RCC 7860 (cell line): Measurements from ENCODE around the gene GRAMD1B.
"Not testable (repeated sequence)": the region's sequence is repeated elsewhere in the genome, so short reads cannot be mapped to it uniquely, and the experiment has no call there.

ENCODE experiments used
- DNase-seq: peaks from one replicate; pipeline ENCODE4 v3.0.0-alpha.2; 2015; ENCODE audit warnings: low spot score
- FAIRE-seq: peaks from 2 replicates; lab custom pipeline; 2012; peaks lifted over from hg19 to GRCh38; lab: Jason Lieb, UNC

The GRAMD1B gene

DNA sequence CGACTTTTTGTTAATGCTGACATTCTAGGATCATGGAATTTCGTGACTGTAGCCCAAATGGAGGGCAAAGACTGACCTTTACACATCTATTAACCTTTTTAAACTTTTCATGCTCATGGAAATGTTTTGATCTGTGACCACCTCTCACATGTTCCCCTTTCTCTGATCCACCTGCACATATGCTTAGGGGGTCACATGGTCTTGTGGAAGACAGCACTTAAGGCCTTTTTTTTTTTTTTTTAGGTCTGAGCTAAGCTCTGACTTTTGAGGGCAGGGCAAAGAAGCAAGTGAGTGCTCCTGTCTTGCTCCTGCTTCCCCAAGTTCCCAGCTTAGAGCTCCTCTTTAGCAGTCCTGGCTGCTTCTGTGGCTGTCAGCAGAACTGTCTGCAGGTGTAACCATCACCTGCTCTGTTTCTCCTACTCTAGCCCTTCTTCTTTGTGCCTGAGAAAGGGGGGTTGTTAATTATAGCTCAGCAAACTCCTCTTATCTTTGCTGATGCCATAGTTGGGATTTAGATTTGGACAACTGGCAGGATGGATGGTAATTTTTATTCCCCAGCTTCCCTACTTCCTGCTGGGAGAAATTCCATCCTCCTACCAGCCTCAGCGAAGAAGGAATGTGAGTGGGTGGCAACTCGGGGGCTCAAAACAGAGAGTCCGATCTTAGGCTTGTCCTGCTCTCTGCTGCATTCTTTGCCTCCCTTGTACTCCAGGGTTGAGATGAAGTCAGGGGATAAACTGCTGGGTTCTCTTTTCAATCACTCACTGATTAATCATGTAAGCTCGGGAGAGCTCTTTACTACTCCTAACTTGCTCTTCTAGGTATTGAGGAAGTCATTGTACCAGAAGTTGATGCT is 64.4 kb downstream of the GRAMD1B start:
- FAIRE-seq, result no peak
- no peak for DNase-seq

DNA sequence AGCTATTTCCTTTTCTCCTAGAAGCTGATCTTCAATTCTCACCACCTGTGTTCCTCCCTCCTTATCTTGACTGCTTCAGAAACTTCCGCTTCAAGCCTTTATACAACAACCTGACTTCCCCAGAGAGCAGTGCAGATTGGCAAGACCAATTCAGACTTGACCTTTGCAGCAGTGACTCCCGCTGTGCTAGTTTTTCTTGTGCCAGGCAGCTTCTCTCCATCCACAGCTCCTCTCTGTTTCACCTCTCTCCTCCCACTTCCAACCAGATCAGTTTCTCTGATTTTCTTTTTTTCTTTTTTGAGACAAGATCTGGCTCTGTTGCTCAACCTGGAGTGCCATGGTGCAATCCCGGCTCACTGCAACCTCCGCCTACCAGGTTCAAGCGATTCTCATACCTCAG is 74.3 kb downstream of the GRAMD1B start:
- DNase-seq (no peak), FAIRE-seq (no peak)

DNA sequence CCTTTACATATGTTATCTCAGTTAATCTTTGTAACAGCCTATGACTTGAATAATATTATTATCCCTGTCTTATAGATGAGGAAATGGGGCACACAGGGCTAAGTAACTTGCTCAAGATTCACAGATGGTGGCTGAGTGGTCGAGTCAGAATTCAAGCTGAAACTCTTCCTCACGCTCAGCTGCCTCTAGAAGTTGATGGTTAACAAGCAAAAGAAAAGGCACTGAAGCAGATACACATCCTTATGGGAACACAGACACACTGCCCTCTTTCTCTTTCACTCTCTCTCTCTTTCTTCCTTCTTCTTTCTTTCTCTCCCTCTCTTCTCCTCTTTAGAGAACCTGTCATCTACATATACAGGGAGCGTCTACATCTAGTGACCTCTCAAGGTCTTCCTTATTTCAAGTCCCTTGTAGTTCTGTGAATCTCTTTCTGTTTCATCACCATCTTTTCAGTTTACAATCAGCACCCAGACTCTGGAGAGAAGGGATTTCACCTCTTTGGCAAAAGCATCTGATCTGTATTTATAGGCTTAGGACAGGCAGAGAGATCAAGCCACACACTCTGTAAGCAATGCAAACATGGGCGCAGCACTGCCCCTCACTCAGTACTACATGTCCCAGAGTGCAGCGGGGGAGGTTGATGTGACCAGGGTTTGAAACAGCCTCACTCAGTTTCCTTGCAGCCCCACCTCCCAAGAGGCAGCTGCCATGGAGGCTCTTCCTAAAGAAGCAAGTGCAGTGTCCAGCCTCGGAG is 75.7 kb downstream of the GRAMD1B start:
- FAIRE-seq, result no peak
- DNase-seq, result no peak

DNA sequence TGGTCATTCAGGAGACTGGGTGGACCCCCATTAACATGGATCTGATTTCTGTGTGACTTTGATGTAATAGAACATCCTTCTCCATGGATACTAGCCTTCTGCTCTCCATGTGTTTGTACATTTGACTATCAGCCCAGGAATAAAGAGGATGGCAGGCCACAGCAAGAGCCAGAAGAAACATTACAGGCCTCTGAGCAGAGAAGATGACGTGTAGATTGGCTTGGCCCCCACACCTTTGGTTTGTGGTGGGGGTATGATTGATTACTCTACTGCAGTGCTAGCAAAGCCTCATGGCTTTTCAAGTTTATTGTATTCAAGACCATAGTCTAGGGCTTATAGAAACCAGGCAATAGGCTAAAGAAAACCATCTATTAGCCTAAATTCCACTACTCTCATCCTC is 77.0 kb downstream of the GRAMD1B start:
- DNase-seq, result no peak
- FAIRE-seq, result no peak

- DNase-seq, result no peak
- no peak for FAIRE-seq
These were observed 79.9 kb downstream of the GRAMD1B start for GRCh38 chr11:123509737-123510578.

DNA sequence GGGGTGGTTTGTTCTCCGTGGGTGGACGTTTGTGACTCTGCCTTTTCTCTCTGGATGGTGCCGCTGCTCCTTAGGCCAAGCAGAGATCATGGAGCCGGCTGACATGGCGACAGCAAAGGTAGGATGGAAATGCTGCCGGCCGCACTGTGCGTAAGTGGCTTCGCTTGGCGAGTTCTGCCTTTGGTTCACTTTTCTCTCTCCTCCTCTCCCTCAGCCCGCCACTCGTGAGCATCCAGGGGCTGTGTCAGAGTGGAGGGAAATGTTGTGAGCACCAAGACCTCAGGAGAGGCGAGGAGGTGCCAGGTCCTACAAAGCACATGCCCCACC is 80.5 kb downstream of the GRAMD1B start:
- FAIRE-seq (no peak), DNase-seq (no peak)

DNA sequence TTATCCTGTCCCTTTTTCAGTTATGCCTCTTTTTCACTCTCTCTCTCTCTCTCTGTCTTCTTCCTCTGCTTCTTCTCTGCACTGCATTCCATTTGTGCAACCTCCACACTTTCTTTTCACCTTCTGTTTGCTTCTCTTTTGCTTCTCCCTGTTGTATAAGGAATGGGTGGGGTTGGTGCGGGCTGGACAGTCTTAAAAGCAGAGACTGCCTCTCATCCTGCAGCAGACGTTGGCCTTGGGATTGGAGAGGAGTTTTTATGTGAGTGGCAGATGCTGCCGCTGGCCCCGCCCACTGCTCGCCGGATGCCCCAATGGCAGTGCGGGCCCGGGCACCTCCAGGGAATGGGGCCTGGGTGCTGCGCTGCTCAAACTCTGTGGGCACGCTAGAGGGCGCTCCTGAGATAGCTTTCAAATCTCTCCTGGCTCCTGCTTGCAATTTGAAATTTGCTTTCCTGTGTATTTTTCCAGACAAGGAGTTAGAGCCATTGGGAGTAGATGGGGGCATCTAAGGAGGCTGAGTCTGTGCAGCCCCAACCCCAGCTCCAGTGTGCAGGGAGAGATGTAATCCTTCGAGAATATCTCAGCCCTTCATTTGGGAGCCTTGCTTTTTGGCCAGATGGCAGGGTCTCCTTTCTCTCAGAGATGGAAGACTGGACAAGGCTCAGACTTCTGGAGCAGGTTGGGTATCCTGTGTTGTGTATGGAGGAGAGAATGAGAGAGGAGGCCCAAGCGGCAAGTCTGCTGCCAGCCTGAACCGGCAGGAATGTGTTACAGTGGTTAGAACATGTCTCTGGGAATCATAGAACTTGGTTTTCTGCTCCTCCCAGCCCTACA is 81.2 kb downstream of the GRAMD1B start:
- FAIRE-seq (peak; percentile 38), DNase-seq (peak; percentile 55)

GRCh38 chr11:123513309-123513708 is 83.2 kb downstream of the GRAMD1B start:
- FAIRE-seq, DNase-seq: not testable (repeated sequence)

DNA sequence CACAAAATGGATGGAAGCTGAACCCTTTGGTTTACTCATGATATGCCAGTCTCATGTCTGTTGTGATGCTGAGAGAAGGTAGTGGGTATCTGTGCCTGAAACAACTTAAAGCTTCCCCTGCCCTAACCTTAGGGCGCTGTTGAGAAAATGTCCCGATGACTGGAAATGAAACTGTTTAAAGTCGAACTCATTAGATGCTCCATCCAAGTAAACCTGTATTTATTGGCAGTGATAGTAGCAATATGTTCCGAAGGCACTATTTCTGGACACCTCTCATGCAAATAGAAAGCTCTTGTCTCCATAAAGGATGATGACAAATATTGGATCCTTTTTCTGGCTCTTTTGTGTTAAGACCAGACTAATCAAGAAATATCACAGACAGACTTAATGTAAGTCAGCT is 86.2 kb downstream of the GRAMD1B start:
- DNase-seq, result no peak
- no peak for FAIRE-seq

- DNase-seq (no peak), FAIRE-seq (no peak)
These were observed 87.7 kb downstream of the GRAMD1B start for GRCh38 chr11:123517559-123518364.

- DNase-seq, result no peak
- FAIRE-seq, result no peak
These were observed 88.5 kb downstream of the GRAMD1B start for GRCh38 chr11:123518496-123519054.

- DNase-seq, result no peak
These were observed 89.2 kb downstream of the GRAMD1B start for GRCh38 chr11:123519055-123519796.

GRCh38 chr11:123519797-123520193 is 89.7 kb downstream of the GRAMD1B start:
- DNase-seq (no peak), FAIRE-seq (no peak)

More at GRCh38 chr11:123519055-123519796, 89.2 kb downstream of the GRAMD1B start:
- no peak for FAIRE-seq

- not testable (repeated sequence) for DNase-seq, FAIRE-seq
These were observed 90.4 kb downstream of the GRAMD1B start for GRCh38 chr11:123520476-123520875.

- FAIRE-seq, result no peak
- no peak for DNase-seq
These were observed 90.9 kb downstream of the GRAMD1B start for GRCh38 chr11:123521001-123521400.

DNA sequence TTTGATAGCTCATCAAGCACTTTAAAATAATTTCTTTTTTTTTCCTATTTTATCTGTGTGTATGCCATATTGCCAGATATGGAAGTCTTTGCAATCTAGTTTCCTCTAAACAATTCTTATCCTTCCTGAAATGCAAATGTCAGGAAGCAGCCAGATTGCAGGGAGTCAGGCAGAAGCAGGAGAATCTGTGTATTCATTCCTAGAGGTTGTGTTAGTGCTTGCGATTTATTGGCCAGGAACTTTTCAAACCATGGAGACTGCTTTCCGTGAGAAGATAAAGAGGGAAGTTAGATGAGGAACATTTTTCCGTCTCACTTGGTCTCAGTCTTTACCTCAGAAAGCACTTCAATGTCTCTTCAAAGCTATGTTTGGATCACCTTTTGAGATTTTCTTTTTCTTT is 91.9 kb downstream of the GRAMD1B start:
- no peak for FAIRE-seq

GRCh38 chr11:123523539-123523938 is 93.5 kb downstream of the GRAMD1B start:
- FAIRE-seq (no peak), DNase-seq (no peak)

More for the DNA sequence above, 91.9 kb downstream of the GRAMD1B start:
- DNase-seq, result no peak

GRCh38 chr11:123525097-123525496 is 95.0 kb downstream of the GRAMD1B start:
- DNase-seq, result no peak
- FAIRE-seq, result no peak
